Cardiac fibroblast (primary cell): ENCODE results near the gene PMS2.

Experiments used
- DNase-seq, 2 donors: peaks; one replicate each; pipeline versions ENCODE4 v3.0.0 to v3.0.0-alpha.2; 2010; ENCODE audit warnings: low read depth in 2 of 2
- H3K4me3 ChIP-seq, 2 donors: replicated peaks in 1 of 2; 1 replicate in 1 of 2; 2 replicates in 1 of 2; pipeline ENCODE4 v1.5.1; 2011; ENCODE audit warnings: low read depth in 2 of 2, low read length in 2 of 2, mild to moderate bottlenecking in 2 of 2, moderate library complexity in 1 of 2
- TF ChIP-seq, protein P1 (sequence below): IDR thresholded peaks from one replicate; pipeline ENCODE4 v1.5.1; 2011; ENCODE audit warnings: low read depth, mild to moderate bottlenecking, low read length, inconsistent platforms

PMS2 gene

DNA sequence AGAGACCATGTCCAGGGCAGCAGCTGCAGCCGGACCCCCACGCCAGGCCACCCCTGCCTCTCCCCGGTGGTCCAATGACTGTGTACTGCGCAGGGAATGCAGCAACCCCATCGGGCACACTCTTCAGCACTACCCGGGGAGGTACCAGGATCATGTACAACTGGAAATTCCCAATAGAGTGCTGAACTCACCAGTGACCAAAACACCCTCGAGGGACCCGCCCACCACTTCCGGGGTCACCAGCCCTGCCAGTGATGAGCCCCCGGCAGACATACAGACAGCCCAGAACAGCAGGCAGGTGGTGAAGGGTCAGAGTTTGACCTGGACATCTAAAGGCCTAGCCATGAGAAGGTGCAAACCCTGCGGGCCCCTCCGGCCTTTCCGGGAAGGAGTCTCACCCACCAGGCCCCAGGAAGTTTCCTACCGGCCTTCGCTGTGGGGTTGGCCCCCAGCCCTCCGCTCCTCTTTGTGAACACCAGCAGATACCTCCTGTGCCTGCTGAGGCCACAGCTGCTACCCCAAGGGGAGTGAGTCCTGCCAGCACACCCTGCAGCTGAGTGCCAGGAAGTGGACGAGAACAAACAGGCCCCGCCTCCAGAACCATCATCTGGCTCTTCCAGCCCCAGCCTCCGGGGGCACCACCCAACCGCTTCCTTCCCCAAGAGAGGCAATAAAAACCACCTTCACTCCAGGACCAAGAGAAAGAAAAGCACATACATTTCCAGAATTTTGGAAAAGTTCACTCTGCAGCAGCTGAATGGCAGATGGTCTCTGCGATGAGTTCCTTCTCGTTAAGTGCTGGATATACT lies 17.4 kb upstream of the PMS2 start:
- peak; percentile 36 to 58 for DNase-seq
- TF ChIP-seq, protein P1, sequence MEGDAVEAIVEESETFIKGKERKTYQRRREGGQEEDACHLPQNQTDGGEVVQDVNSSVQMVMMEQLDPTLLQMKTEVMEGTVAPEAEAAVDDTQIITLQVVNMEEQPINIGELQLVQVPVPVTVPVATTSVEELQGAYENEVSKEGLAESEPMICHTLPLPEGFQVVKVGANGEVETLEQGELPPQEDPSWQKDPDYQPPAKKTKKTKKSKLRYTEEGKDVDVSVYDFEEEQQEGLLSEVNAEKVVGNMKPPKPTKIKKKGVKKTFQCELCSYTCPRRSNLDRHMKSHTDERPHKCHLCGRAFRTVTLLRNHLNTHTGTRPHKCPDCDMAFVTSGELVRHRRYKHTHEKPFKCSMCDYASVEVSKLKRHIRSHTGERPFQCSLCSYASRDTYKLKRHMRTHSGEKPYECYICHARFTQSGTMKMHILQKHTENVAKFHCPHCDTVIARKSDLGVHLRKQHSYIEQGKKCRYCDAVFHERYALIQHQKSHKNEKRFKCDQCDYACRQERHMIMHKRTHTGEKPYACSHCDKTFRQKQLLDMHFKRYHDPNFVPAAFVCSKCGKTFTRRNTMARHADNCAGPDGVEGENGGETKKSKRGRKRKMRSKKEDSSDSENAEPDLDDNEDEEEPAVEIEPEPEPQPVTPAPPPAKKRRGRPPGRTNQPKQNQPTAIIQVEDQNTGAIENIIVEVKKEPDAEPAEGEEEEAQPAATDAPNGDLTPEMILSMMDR, result peak; percentile 45
- no peak overlapping the region for H3K4me3 ChIP-seq

DNA sequence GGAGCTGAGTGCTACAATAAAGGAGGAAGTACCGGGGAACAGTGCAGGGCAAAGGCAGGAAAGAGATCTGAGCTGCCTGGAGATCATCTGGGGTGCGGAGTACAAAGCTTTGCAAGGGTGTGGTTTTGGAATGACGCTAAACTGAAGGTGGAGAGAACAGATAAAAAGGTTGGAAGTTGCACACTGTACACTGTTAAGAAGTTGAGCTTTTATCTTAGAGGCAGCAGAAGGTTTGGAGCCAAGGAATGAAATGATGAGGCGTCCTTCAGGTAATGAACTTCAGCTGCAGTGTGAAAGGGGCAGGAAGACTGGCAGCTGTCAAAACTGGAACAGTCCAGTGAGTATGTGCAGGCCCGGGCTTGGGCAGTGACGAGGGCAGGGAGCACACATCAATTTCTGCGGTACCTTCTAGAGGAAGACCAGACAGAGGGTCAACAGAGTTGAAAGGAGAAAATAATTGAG lies 15.2 kb upstream of the PMS2 start:
- DNase-seq, result no peak
- H3K4me3 ChIP-seq, result no peak overlapping the region
- TF ChIP-seq, protein P1, result no peak

- no peak for DNase-seq
- no peak overlapping the region for H3K4me3 ChIP-seq
- TF ChIP-seq, protein P1, result no peak
These were observed 13.9 kb upstream of the PMS2 start for GRCh38 chr7:6022707-6023106.

GRCh38 chr7:6020371-6021286 lies 11.8 kb upstream of the PMS2 start:
- DNase-seq, result no peak

DNA sequence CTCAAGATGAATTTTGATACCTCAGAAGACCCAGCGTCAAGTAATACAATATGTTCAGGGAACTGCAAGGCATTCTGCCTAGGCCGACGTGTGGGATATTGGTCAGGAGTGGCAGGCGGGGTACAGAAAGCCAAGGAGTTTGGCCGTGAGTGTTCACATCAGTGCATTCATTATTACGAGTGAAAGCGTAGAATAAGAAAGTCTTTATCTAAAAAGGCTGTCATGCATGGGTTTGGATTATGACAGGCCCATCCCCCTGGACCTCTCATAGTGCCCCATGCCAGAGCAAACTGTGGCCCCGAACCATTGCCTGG lies 7.8 kb upstream of the PMS2 start:
- DNase-seq, result no peak

More at GRCh38 chr7:6020371-6021286, 11.8 kb upstream of the PMS2 start:
- TF ChIP-seq, protein P1, result no peak
- H3K4me3 ChIP-seq, result no peak overlapping the region

DNA sequence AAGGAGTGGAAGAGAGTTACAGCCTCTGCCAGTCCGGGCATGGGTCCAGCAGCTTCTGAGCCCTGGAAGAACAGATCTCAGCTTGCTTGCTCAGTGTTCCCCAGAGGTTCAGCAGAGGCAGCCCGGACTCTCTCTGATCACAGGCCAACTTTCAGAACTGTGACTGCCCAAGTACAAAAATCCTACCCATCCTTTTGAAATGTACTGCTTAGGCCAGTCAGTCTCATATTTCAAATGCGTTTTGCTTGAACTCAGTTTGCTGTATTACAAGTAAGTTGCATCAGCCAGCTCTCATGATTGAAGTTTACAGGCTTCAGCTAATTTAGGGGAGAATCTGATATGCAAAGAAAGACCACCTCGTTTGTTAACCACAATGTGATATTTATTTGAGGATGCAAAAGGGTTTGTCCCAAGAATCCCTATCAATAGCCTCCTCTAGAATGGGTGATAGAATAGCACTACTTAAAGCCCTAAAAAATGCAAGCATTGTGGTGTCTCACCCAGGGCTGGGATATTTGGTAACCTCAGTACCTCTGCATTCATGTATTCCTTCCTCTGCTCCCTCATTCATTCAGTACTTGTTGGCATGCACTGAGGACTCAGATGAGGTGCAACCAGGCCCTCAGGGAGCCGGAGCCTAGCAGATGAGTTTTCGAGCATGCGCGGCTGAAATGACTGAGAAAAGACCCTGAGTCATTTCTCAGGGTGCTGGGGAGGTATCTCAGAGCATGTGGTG lies 7.2 kb upstream of the PMS2 start:
- TF ChIP-seq, protein P1, result no peak
- H3K4me3 ChIP-seq, result no peak overlapping the region
- peak; percentile 95 to 96 for DNase-seq

More for the DNA sequence above, 7.8 kb upstream of the PMS2 start:
- TF ChIP-seq, protein P1, result no peak
- H3K4me3 ChIP-seq, result no peak overlapping the region
